ENCODE measurements around the gene NNMT.

Gene NNMT

DNA sequence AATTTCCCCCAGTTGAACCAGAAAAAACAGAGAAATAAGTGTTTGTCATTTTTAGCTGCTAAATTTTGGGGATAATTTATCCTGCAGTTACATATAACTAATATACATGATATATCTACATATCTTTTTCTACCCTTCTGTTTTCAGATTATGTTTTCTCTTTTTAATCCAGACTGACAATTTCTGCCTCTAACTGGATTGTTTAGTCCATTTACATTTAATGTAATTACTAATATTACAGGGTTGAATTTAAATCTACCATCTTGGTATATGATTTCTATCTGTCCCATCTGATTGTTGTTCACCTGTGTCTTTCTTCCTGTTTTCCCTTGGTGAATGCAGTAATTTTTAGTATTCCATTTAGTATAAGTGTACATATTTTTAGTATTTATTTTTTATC is 5.7 kb downstream of the NNMT start:
- no peaks in the 10 kb centered on the region for H3K4me1 ChIP-seq
- no peak overlapping the region for H3K9ac ChIP-seq
- no peak overlapping the region for H3K4me2 ChIP-seq (ENCODE audit: low read length)
- H3K36me3 ChIP-seq (ENCODE audit: control insufficient read depth, insufficient read depth, low read length), result no peaks in the 10 kb centered on the region
- no peaks in the 10 kb centered on the region for H3K9me3 ChIP-seq (ENCODE audit: control insufficient read depth, low read length)
- H3K79me2 ChIP-seq, result no peaks in the 10 kb centered on the region
- no peak overlapping the region for H3K4me3 ChIP-seq (ENCODE audit: low read depth, low read length)
- no peak overlapping the region for H2AFZ ChIP-seq
- H3K27ac ChIP-seq, result no peak overlapping the region
- no peaks in the 10 kb centered on the region for H3K27me3 ChIP-seq (ENCODE audit: control insufficient read depth, insufficient read depth, low read length)
- TF ChIP-seq, protein P1, sequence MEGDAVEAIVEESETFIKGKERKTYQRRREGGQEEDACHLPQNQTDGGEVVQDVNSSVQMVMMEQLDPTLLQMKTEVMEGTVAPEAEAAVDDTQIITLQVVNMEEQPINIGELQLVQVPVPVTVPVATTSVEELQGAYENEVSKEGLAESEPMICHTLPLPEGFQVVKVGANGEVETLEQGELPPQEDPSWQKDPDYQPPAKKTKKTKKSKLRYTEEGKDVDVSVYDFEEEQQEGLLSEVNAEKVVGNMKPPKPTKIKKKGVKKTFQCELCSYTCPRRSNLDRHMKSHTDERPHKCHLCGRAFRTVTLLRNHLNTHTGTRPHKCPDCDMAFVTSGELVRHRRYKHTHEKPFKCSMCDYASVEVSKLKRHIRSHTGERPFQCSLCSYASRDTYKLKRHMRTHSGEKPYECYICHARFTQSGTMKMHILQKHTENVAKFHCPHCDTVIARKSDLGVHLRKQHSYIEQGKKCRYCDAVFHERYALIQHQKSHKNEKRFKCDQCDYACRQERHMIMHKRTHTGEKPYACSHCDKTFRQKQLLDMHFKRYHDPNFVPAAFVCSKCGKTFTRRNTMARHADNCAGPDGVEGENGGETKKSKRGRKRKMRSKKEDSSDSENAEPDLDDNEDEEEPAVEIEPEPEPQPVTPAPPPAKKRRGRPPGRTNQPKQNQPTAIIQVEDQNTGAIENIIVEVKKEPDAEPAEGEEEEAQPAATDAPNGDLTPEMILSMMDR (IDR thresholded peaks at IDR 0.05), result no peak

DNA sequence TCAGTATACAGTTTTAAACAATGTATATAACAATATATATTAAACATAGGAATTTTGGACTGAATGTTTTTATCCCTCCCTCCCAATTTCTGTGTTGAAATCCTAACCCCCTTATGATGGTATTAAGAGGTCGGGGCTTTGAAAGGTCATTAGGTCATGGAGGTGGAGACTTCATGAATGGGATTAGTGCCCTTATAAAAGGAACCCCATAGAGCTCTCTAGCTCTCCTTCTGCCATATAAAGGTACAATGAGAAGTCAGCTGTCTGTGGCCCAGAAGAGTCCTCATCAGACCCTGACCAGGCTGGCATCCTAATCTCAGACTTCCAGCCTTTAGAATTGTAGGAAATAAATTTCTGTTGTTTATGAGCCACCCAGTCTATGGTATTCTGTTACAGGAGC is 6.5 kb downstream of the NNMT start:
- Histone ChIP-seq H3K9ac (no peak overlapping the region), H3K36me3 (ENCODE audit: control insufficient read depth, insufficient read depth, low read length) (no peaks in the 10 kb centered on the region), H3K79me2 (no peaks in the 10 kb centered on the region), H3K4me2 (ENCODE audit: low read length) (no peak overlapping the region), H3K4me1 (no peaks in the 10 kb centered on the region), H3K27me3 (ENCODE audit: control insufficient read depth, insufficient read depth, low read length) (no peaks in the 10 kb centered on the region), H2AFZ (no peak overlapping the region), H3K9me3 (ENCODE audit: control insufficient read depth, low read length) (no peaks in the 10 kb centered on the region), H3K4me3 (ENCODE audit: low read depth, low read length) (no peak overlapping the region), H3K27ac (no peak overlapping the region)
- TF ChIP-seq, protein P1 (IDR thresholded peaks at IDR 0.05), result no peak

DNA sequence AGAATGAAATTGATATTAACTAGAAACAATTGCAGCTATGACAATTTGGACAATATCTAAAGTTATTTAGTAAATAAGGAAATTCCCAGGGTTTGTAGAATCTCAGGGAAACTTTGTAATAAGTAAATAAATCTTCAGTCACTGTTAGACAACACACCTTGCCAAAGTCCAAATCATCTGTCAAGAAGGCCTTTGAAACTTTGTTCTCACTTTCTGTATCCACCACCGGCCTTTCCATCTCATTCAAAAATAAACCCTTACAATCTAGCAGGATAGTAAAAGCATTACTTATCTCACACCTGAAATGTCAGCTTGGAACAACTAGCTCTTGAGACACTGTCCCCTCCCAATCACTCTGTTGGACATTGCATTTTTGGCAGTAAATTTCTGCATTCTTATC is 7.9 kb downstream of the NNMT start:
- Histone ChIP-seq H3K36me3 (ENCODE audit: control insufficient read depth, insufficient read depth, low read length) (no peaks in the 10 kb centered on the region), H2AFZ (no peak overlapping the region), H3K4me3 (ENCODE audit: low read depth, low read length) (no peak overlapping the region), H3K4me1 (no peaks in the 10 kb centered on the region), H3K79me2 (no peaks in the 10 kb centered on the region), H3K9ac (no peak overlapping the region), H3K9me3 (ENCODE audit: control insufficient read depth, low read length) (no peaks in the 10 kb centered on the region), H3K4me2 (ENCODE audit: low read length) (no peak overlapping the region), H3K27ac (no peak overlapping the region), H3K27me3 (ENCODE audit: control insufficient read depth, insufficient read depth, low read length) (no peaks in the 10 kb centered on the region)
- TF ChIP-seq, protein P1 (IDR thresholded peaks at IDR 0.05), result no peak

DNA sequence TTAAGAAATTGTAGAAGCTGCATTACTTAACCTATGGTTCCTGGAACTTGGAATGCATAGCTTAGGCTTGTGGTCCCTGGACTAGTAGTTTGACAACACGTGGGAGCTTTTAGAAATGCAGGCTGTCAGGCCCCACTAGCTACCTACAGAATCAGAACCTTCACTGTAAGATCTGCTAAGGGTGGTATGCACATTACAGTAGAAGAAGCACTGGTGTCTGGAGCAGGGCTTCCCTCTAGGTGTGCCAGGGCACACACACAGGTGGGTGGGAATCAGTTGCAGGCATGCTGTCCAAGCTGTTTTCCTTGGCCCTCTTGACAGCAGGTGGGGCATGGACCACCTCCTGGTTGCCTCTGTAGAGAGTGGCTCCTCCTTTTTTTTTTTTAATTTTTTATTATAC is 8.8 kb downstream of the NNMT start:
- H3K4me2 ChIP-seq (ENCODE audit: low read length), result no peak overlapping the region
- TF ChIP-seq, protein P1 (IDR thresholded peaks at IDR 0.05), result no peak
- H3K4me1 ChIP-seq, result no peaks in the 10 kb centered on the region
- H2AFZ ChIP-seq, result no peak overlapping the region
- H3K9me3 ChIP-seq (ENCODE audit: control insufficient read depth, low read length), result no peaks in the 10 kb centered on the region
- no peak overlapping the region for H3K9ac ChIP-seq
- H3K27ac ChIP-seq, result no peak overlapping the region
- no peaks in the 10 kb centered on the region for H3K36me3 ChIP-seq (ENCODE audit: control insufficient read depth, insufficient read depth, low read length)
- H3K4me3 ChIP-seq (ENCODE audit: low read depth, low read length), result no peak overlapping the region
- H3K79me2 ChIP-seq, result no peaks in the 10 kb centered on the region
- H3K27me3 ChIP-seq (ENCODE audit: control insufficient read depth, insufficient read depth, low read length), result no peaks in the 10 kb centered on the region

DNA sequence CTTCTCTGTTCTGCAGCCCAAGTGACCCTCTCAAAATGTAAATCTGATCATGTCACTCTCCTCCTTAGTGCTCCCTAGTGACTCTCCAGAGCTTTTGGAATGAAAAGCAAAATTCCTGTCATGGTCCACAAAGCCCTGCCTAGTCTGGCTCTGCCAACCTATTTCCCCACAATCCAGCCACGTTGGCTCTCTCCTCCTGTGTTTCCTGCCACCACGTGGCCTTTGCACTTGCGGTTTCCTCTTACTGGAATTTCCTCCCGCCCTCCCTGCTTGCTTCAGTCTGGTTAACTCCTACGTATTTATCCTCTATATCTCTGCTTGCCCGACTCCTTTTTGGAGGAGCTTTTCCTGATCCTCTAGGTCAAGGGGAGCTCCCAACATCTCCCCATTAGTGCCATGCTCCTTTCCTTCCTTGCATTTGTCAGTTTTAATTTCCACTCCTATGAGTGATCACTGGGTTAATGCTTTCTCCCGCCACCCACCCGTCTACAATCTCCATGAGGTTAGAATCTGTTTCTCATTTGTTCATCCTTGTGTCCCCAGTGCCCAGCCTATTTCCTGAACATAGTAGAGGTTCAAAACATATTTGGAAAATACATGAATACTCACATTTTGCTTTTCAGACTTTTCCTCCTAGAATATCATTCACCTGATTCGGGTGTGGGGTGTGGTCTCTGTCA is 11.5 kb downstream of the NNMT start:
- no peak overlapping the region for H3K9ac ChIP-seq
- H3K36me3 ChIP-seq (ENCODE audit: control insufficient read depth, insufficient read depth, low read length), result no peaks in the 10 kb centered on the region

More for the DNA sequence above, 11.5 kb downstream of the NNMT start:
- H3K27me3 ChIP-seq (ENCODE audit: control insufficient read depth, insufficient read depth, low read length), result no peaks in the 10 kb centered on the region
- no peak overlapping the region for H2AFZ ChIP-seq
- H3K27ac ChIP-seq, result peak overlapping the region; percentile 63
- no peaks in the 10 kb centered on the region for H3K4me1 ChIP-seq
- no peak overlapping the region for H3K4me3 ChIP-seq (ENCODE audit: low read depth, low read length)
- H3K79me2 ChIP-seq, result no peaks in the 10 kb centered on the region
- H3K4me2 ChIP-seq (ENCODE audit: low read length), result no peak overlapping the region
- TF ChIP-seq, protein P1 (IDR thresholded peaks at IDR 0.05), result no peak
- no peaks in the 10 kb centered on the region for H3K9me3 ChIP-seq (ENCODE audit: control insufficient read depth, low read length)
